ENCODE results near the gene TXNRD3.
"Not testable (repeated sequence)": the region's sequence is repeated elsewhere in the genome, so short reads cannot be mapped to it uniquely, and the experiment has no call there.

TXNRD3 gene

GRCh38 chr3:126638790-126639189 is 16.1 kb downstream of the TXNRD3 start:
- no peak for DNase-seq

DNA sequence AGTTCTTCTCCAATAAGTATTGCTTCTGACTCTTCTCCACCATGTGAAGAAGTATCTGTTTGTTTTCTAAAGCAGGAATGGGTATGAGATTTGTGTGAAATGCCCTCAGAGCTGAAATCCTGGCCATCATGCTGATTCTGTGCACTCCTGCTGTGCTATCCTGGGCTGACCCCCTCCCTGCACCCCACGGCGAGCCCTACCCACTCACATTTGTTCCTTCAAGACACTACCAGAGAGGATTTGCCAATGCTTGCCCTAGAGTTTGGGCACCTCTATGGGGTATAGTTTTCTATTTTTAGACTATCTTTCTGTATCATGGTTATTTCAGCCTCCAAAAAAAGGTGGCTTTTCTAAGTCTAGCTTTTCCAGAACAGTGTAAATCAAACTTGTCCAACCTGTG is 18.5 kb downstream of the TXNRD3 start:
- DNase-seq, result no peak

- no peak for DNase-seq
These were observed 20.1 kb downstream of the TXNRD3 start for GRCh38 chr3:126634803-126635202.

DNA sequence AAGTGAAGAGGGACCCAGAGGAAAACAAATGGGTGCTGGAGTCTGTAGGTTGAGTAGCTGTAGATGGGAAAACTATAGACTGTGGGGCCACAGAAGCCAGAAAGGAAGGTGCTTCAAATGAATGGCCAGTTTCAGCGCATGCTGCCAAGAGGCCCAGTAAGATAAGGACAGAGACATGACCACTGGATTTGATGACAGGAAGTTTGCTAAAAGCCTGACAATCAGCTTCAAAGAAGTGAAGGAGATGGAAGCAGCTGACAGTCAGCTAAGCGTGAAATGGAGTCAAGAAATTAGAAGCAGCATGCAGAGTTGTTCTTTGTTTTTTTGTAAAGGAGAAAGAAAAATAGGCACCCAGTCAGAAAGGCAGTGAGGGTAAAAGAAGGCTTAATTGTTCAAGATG is 24.9 kb downstream of the TXNRD3 start:
- no peak for DNase-seq

GRCh38 chr3:126625735-126626134 is 29.2 kb downstream of the TXNRD3 start:
- not testable (repeated sequence) for DNase-seq

GRCh38 chr3:126622694-126623093 is 32.2 kb downstream of the TXNRD3 start:
- no peak for DNase-seq

DNA sequence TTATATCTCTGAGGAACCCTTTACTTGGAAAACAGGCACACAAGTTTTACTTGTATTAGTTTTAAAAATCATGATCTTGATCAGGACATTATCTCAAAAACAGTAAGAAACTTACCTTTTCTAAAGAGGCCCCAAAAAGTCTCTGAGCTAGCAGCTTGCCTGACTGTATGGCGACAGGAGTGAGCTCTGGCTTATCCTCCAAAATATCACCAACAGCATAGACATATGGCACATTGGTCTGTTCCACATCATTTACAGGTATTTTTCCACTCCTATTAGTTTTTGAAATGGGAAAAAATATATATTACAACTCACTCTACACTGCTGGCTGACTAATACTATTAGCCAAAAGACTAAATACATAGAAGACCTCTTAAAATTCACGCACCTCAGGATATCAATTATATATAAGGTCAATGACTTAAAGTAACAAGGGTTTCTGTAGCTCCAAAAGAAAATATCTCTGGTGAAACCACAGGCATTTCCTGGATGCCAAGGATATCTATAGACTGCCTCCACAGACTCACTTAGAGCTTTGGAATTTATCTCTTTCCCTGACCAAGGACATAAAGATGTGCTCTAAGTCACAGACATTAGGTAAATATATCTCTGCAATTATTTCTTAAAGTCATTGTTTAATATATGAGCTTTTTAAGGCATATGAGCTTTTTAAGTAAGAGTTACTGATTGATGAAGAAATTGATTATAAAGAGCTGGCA is 33.1 kb downstream of the TXNRD3 start:
- DNase-seq, result no peak

DNA sequence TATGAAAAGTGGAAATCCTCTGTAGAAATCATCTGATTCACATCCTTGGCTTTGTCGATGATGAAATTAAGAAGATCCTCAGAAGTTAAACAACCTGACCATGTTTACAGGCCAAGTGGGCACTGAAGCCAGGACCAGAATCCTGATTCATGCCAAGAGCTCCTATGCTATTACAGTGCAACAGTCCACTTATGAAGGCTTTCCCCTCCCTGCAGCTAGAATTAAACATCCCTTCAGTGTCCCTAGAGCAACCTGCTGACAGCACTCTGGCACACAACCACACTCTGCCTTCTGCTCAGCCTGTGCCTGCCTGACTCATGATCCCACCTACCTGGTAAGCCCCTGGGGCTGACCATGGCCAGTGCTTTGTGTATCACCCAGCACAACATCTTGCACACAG is 33.8 kb downstream of the TXNRD3 start:
- no peak for DNase-seq

GRCh38 chr3:126620738-126621137 is 34.2 kb downstream of the TXNRD3 start:
- no peak for DNase-seq

- no peak for DNase-seq
These were observed 36.2 kb downstream of the TXNRD3 start for GRCh38 chr3:126618760-126619159.

DNA sequence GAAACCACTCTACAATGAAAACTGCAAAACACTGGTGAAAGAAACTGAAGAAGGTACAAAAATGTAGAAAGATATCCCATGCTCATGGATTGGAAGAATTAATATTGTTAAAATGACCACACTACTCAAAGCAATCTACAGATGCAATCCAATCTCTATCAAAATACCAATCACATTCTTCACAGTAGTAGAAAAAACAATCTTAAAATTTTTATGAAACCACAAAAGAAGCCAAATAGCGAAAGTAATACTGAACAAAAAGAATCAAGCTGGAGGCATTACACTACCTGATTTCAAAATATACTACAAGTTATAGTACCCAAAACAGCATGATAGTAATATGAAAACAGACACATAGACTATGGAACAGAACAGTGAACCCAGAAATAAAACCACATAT is 36.9 kb downstream of the TXNRD3 start:
- no peak for DNase-seq

DNA sequence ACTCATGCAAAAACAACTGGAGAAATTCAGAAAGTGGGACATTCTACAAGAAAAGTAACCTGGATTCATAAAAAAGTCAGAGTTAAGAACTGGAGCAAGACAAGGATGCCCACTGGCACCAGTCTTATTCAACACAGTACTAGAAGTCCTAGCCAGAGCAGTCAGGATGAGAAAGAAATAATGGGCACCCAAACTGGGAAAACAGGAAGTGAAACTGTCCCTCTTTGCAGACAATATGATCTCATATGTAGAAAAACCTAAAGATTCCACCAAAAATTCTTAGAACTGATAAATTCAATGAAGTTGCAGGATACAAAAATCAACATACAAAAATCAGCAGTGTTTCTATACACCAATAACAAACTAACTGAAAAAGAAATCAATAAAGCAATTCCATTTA is 37.4 kb downstream of the TXNRD3 start:
- DNase-seq, result no peak

- DNase-seq, result no peak
These were observed 38.0 kb downstream of the TXNRD3 start for GRCh38 chr3:126616931-126617330.

DNA sequence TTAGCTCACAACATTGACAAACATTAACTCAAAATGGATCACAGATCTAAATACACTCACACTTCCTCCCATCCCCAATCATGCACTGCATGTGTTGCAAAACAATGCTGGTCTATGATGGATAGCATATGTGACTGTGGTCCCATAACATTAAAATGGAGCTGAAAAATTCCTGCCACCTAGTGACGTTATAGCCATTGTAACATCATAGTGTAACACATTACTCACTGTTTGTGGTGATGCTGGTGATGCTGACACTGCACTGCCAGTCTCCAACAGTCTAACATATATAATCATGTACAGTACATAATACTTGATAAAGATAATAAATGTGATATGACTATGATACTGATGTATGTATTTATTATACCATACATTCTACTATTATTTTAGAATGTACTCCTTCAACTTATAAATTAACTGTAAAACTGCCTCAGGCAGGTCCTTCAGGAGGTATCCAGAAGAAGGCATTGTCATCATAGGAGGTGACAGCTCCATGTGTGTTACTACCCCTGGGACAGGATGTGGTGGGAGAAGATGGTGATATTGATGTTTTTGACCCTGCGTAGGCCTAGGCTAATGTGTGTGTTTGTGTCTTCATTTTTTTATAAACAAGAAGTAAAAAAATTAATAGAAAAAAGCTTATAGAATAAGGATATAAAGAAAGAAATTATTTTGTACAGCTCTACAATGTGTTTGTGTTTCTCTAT is 41.3 kb downstream of the TXNRD3 start:
- DNase-seq, result no peak

GRCh38 chr3:126612479-126613205 is 42.3 kb downstream of the TXNRD3 start:
- no peak for DNase-seq

GRCh38 chr3:126609909-126610308 is 45.0 kb downstream of the TXNRD3 start:
- no peak for DNase-seq

GRCh38 chr3:126607214-126607908 is 47.6 kb downstream of the TXNRD3 start:
- DNase-seq, result no peak

GRCh38 chr3:126606001-126606400 is 48.9 kb downstream of the TXNRD3 start:
- no peak for DNase-seq

- no peak for DNase-seq
These were observed 50.2 kb downstream of the TXNRD3 start for GRCh38 chr3:126604691-126605090.

- DNase-seq, result no peak
These were observed 55.8 kb downstream of the TXNRD3 start for GRCh38 chr3:126599101-126599500.

DNA sequence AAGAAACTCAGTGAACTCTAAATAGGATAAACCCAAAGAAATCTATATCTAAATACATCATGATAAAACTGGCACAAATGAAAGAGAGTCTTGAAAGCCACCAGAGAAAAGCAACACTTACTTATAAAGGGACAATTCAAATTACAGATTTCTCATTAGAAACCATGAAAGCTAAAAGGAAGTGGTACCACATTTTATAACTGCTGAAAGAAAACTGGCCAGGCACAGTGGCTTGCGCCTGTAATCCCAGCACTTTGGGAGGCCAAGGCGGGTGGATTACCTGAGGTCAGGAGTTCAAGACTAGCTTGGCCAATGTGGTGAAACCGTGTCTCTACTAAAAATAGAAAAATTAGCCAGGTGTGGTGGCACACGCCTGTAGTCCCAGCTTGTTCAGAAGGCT is 59.4 kb downstream of the TXNRD3 start:
- not testable (repeated sequence) for DNase-seq

- DNase-seq, result not testable (repeated sequence)
These were observed 63.4 kb downstream of the TXNRD3 start for GRCh38 chr3:126591515-126591914.

DNA sequence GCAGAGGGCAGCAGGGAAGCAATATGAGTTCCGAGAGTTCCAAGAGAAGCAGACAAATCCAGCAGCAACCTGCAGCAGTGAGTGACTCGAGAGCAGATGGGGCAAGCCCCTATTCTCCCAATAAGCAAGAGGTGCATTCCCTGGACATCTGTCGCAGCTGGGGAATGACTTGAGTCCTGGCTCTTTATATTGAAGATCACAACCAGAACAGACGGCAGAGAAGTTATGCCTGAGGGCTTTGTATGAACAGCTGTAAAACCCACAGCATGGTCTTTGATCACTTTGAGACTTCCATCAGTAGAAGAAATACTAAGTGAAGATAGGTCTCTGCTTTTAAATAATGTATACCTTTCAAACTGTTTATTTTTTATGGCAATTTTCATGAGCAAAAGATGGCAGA is 72.6 kb downstream of the TXNRD3 start:
- DNase-seq, result no peak
